K562 (cell line): ENCODE data around the gene URAD.

Experiments used
- ARNT ChIP-seq, 2 experiments: fragments of 450-650 bp; IDR thresholded peaks; 2 replicates each; pipeline ENCODE4 v1.6.1; 2016; ENCODE audit warnings: mild to moderate bottlenecking in 1 of 2
- CHD1 ChIP-seq: fragments of 200-600 bp; sonication (generic); IDR thresholded peaks from one replicate; pipeline ENCODE4 v1.6.1; 2012; ENCODE audit warnings: mild to moderate bottlenecking, moderate library complexity, low read length, inconsistent platforms
- CHD2 ChIP-seq: IDR thresholded peaks from 2 replicates; pipeline ENCODE4 v1.6.1; 2011; ENCODE audit warnings: low read depth, low read length
- COPS2 ChIP-seq: fragments of 450-650 bp; conservative IDR thresholded peaks from 2 replicates; pipeline ENCODE4 v1.6.1; 2016; ENCODE audit warnings: mild to moderate bottlenecking, moderate library complexity
- DNMT1 ChIP-seq: fragments of 450-650 bp; IDR thresholded peaks from 2 replicates; pipeline ENCODE4 v1.6.1; 2016; ENCODE audit warnings: antibody characterized with exemption, mild to moderate bottlenecking
- RFX1 ChIP-seq: fragments of 450-650 bp; IDR thresholded peaks from 2 replicates; pipeline ENCODE4 v1.6.1; 2016; ENCODE audit warnings: mild to moderate bottlenecking, moderate library complexity
- SETDB1 ChIP-seq: IDR thresholded peaks from one replicate; pipeline ENCODE4 v1.6.1; 2012; ENCODE audit warnings: low read length, control low read depth, inconsistent platforms
- SMC3 ChIP-seq: conservative IDR thresholded peaks from 2 replicates; pipeline ENCODE4 v1.6.1; 2011; ENCODE audit warnings: low read depth, low read length, improper control_type of control experiment; ENCODE audit not compliant: insufficient read depth
- ZNF384 ChIP-seq: IDR thresholded peaks from 2 replicates; pipeline ENCODE4 v1.6.1; 2012; ENCODE audit warnings: low read depth, low read length, improper control_type of control experiment
- TF ChIP-seq, protein P1 (sequence below): sonication (generic); formaldehyde crosslinking; IDR thresholded peaks from 2 replicates; pipeline ENCODE4 v1.8.0; 2022; ENCODE audit warnings: mild to moderate bottlenecking, missing genetic modification reagents
- TF ChIP-seq, protein P2 (sequence below): fragments of 250-450 bp; sonication (Bioruptor Pico); IDR thresholded peaks from 2 replicates; pipeline ENCODE4 v1.6.1; 2021; ENCODE audit warnings: mild to moderate bottlenecking
- TF ChIP-seq, protein P3 (sequence below): fragments of 450-650 bp; formaldehyde crosslinking; IDR thresholded peaks from 2 replicates; pipeline ENCODE4 v1.4.0; 2022; ENCODE audit warnings: missing genetic modification characterization
- TF ChIP-seq, protein P4 (sequence below): sonication (generic); formaldehyde crosslinking; IDR thresholded peaks from 2 replicates; pipeline ENCODE4 v1.8.0; 2022; ENCODE audit warnings: mild to moderate bottlenecking, missing genetic modification reagents

DNA sequence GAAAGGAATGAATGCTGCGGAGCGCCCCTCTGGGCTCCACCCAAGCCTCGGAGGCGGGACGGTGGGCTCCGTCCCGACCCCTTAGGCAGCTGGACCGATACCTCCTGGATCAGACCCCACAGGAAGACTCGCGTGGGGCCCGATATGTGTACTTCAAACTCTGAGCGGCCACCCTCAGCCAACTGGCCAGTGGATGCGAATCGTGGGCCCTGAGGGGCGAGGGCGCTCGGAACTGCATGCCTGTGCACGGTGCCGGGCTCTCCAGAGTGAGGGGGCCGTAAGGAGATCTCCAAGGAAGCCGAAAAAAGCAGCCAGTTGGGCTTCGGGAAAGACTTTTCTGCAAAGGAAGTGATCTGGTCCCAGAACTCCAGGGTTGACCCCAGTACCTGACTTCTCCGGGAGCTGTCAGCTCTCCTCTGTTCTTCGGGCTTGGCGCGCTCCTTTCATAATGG, 60.1 kb downstream of the URAD start:
- TF ChIP-seq SMC3 (no peak), CHD1 (no peak), COPS2 (no peak), ARNT (IDR thresholded peaks at IDR 0.05) (no peak), ZNF384 (no peak), CHD2 (no peak), RFX1 (no peak), DNMT1 (no peak), SETDB1 (no peak)
- TF ChIP-seq, protein P1, sequence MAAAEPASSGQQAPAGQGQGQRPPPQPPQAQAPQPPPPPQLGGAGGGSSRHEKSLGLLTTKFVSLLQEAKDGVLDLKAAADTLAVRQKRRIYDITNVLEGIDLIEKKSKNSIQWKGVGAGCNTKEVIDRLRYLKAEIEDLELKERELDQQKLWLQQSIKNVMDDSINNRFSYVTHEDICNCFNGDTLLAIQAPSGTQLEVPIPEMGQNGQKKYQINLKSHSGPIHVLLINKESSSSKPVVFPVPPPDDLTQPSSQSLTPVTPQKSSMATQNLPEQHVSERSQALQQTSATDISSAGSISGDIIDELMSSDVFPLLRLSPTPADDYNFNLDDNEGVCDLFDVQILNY (CRISPR knock-in tag): no peak
- TF ChIP-seq, protein P2, sequence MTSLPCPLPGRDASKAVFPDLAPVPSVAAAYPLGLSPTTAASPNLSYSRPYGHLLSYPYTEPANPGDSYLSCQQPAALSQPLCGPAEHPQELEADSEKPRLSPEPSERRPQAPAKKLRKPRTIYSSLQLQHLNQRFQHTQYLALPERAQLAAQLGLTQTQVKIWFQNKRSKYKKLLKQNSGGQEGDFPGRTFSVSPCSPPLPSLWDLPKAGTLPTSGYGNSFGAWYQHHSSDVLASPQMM: no peak
- TF ChIP-seq, protein P3, sequence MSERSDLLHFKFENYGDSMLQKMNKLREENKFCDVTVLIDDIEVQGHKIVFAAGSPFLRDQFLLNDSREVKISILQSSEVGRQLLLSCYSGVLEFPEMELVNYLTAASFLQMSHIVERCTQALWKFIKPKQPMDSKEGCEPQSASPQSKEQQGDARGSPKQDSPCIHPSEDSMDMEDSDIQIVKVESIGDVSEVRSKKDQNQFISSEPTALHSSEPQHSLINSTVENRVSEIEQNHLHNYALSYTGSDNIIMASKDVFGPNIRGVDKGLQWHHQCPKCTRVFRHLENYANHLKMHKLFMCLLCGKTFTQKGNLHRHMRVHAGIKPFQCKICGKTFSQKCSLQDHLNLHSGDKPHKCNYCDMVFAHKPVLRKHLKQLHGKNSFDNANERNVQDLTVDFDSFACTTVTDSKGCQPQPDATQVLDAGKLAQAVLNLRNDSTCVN (CRISPR knock-in tag): no peak
- TF ChIP-seq, protein P4, sequence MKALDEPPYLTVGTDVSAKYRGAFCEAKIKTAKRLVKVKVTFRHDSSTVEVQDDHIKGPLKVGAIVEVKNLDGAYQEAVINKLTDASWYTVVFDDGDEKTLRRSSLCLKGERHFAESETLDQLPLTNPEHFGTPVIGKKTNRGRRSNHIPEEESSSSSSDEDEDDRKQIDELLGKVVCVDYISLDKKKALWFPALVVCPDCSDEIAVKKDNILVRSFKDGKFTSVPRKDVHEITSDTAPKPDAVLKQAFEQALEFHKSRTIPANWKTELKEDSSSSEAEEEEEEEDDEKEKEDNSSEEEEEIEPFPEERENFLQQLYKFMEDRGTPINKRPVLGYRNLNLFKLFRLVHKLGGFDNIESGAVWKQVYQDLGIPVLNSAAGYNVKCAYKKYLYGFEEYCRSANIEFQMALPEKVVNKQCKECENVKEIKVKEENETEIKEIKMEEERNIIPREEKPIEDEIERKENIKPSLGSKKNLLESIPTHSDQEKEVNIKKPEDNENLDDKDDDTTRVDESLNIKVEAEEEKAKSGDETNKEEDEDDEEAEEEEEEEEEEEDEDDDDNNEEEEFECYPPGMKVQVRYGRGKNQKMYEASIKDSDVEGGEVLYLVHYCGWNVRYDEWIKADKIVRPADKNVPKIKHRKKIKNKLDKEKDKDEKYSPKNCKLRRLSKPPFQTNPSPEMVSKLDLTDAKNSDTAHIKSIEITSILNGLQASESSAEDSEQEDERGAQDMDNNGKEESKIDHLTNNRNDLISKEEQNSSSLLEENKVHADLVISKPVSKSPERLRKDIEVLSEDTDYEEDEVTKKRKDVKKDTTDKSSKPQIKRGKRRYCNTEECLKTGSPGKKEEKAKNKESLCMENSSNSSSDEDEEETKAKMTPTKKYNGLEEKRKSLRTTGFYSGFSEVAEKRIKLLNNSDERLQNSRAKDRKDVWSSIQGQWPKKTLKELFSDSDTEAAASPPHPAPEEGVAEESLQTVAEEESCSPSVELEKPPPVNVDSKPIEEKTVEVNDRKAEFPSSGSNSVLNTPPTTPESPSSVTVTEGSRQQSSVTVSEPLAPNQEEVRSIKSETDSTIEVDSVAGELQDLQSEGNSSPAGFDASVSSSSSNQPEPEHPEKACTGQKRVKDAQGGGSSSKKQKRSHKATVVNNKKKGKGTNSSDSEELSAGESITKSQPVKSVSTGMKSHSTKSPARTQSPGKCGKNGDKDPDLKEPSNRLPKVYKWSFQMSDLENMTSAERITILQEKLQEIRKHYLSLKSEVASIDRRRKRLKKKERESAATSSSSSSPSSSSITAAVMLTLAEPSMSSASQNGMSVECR (CRISPR knock-in tag): no peak
